ENCODE results near the gene DOCK7.
"Not testable (repeated sequence)": the region's sequence is repeated elsewhere in the genome, so short reads cannot be mapped to it uniquely, and the experiment has no call there.

DOCK7 gene

GRCh38 chr1:62608905-62609304, 79.3 kb downstream of the DOCK7 start:
- no peak for DNase-seq

- DNase-seq = no peak
These were observed 86.7 kb downstream of the DOCK7 start for GRCh38 chr1:62601457-62601856.

- DNase-seq = no peak
These were observed 89.1 kb downstream of the DOCK7 start for GRCh38 chr1:62599044-62599443.

- DNase-seq = no peak
These were observed 90.9 kb downstream of the DOCK7 start, which contains the start of gene ANGPTL3 for GRCh38 chr1:62597281-62597680. Gene ANGPTL3 (plus strand): TSS chr1:62597520. CDS start chr1:62597567, 47 bp downstream.

GRCh38 chr1:62595647-62596046, 92.5 kb downstream of the DOCK7 start:
- no peak for DNase-seq

- DNase-seq = no peak
These were observed 94.3 kb downstream of the DOCK7 start for GRCh38 chr1:62593825-62594394.

- no peak for DNase-seq
These were observed 97.2 kb downstream of the DOCK7 start for GRCh38 chr1:62590970-62591368.

GRCh38 chr1:62590255-62590969, 97.8 kb downstream of the DOCK7 start:
- no peak for DNase-seq

GRCh38 chr1:62589321-62589720, 98.9 kb downstream of the DOCK7 start:
- DNase-seq = no peak

- DNase-seq = no peak
These were observed 100.2 kb downstream of the DOCK7 start for GRCh38 chr1:62588000-62588399.

- DNase-seq = no peak
These were observed 102.6 kb downstream of the DOCK7 start for GRCh38 chr1:62585469-62586155.

- DNase-seq = no peak
These were observed 114.5 kb downstream of the DOCK7 start for GRCh38 chr1:62573675-62574074.

GRCh38 chr1:62572476-62572875, 115.7 kb downstream of the DOCK7 start:
- DNase-seq = no peak

GRCh38 chr1:62571517-62571916, 116.7 kb downstream of the DOCK7 start:
- DNase-seq = not testable (repeated sequence)

- not testable (repeated sequence) for DNase-seq
These were observed 120.3 kb downstream of the DOCK7 start for GRCh38 chr1:62567926-62568325.

GRCh38 chr1:62567182-62567581, 121.0 kb downstream of the DOCK7 start:
- DNase-seq = not testable (repeated sequence)

GRCh38 chr1:62561306-62561705, 126.9 kb downstream of the DOCK7 start:
- no peak for DNase-seq

GRCh38 chr1:62544570-62544969, 143.6 kb downstream of the DOCK7 start:
- no peak for DNase-seq

- no peak for DNase-seq
These were observed 147.1 kb downstream of the DOCK7 start for GRCh38 chr1:62541048-62541447.

- DNase-seq = no peak
These were observed 149.1 kb downstream of the DOCK7 start for GRCh38 chr1:62539028-62539447.

GRCh38 chr1:62536865-62537264, 151.3 kb downstream of the DOCK7 start:
- no peak for DNase-seq

- DNase-seq = no peak
These were observed 157.6 kb downstream of the DOCK7 start for GRCh38 chr1:62530516-62531154.

- no peak for DNase-seq
These were observed 159.0 kb downstream of the DOCK7 start for GRCh38 chr1:62529227-62529626.

- no peak for DNase-seq
These were observed 160.2 kb downstream of the DOCK7 start for GRCh38 chr1:62528015-62528414.
